ENCODE results near the gene PMM2. TPM values are rescaled to one million over a fixed set of nuclear protein-coding genes. Genes with fewer than 3 reads are reported as not detected.

Gene PMM2
- total RNA-seq, 6 donors from 2014 or later = 27.2 to 37.1 (median 29.8) TPM

GRCh38 chr16:8807189-8807588, 9.6 kb downstream of the PMM2 start:
- Histone ChIP-seq H3K4me3 (no peak overlapping the region), H3K27ac (no peak overlapping the region), H3K36me3 (peaks cover 49 to 100% (median 87%) of the 10 kb centered on the region in 4 donors), H3K27me3 (no peaks in the 10 kb centered on the region), H3K9me3 (no peaks in the 10 kb centered on the region), H3K4me1 (no peaks in the 10 kb centered on the region)
- DNase-seq (no peak), ATAC-seq (ENCODE audit: low FRiP score in 2 of 2) (no peak)
- TF ChIP-seq EP300 (IDR thresholded peaks at IDR 0.05) (no peak), CTCF (IDR thresholded peaks at IDR 0.05) (no peak), POLR2A (IDR thresholded peaks at IDR 0.05) (no peak), POLR2AphosphoS5 (IDR thresholded peaks at IDR 0.05) (no peak)
- WGBS, 2 donors = 97 to 100% methylated on average over 5 of the region's 5 CpGs

DNA sequence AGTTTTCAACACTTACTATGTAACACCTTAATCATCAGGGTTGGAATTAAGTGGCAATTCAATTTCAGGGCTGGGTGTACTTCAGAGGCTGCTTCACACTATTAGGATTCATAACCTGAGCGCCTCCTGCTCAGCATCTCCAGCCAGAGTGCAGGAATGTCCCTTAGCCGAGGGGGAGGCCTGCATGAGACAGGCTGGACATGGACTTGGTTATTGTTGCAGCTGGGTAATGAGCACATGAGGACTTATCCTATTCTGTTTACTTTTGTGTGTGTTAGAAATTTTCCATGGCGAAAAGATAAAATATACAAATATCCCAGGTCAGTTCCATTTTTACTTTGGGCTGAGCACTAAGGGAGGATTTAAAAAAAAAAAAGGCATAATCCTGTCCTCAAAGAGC, 10.4 kb downstream of the PMM2 start:
- Histone ChIP-seq H3K9me3 (no peaks in the 10 kb centered on the region), H3K4me3 (no peak overlapping the region), H3K27ac (no peak overlapping the region), H3K36me3 (peaks cover 53 to 100% (median 87%) of the 10 kb centered on the region in 4 donors), H3K27me3 (no peaks in the 10 kb centered on the region), H3K4me1 (no peaks in the 10 kb centered on the region)
- DNase-seq = no peak
- ATAC-seq (ENCODE audit: low FRiP score in 2 of 2) = no peak
- TF ChIP-seq CTCF (IDR thresholded peaks at IDR 0.05) (no peak), EP300 (IDR thresholded peaks at IDR 0.05) (no peak), POLR2A (IDR thresholded peaks at IDR 0.05) (no peak), POLR2AphosphoS5 (IDR thresholded peaks at IDR 0.05) (no peak)
- 100% methylated on average over 3 of the region's 3 CpGs for WGBS, 2 donors

GRCh38 chr16:8808613-8809353, 11.1 kb downstream of the PMM2 start:
- Histone ChIP-seq H3K27me3 (no peaks in the 10 kb centered on the region), H3K4me1 (no peaks in the 10 kb centered on the region), H3K4me3 (no peak overlapping the region), H3K27ac (no peak overlapping the region), H3K36me3 (peaks cover 61 to 100% (median 88%) of the 10 kb centered on the region in 4 donors), H3K9me3 (no peaks in the 10 kb centered on the region)
- peak in 1 of 2 donors; percentile 43 for DNase-seq
- no peak for ATAC-seq (ENCODE audit: low FRiP score in 2 of 2)
- no peak for TF ChIP-seq POLR2AphosphoS5 (IDR thresholded peaks at IDR 0.05)
- no peak for TF ChIP-seq CTCF (IDR thresholded peaks at IDR 0.05)
- no peak for TF ChIP-seq EP300 (IDR thresholded peaks at IDR 0.05)
- TF ChIP-seq POLR2A (IDR thresholded peaks at IDR 0.05) = no peak
- WGBS, 2 donors = 81 to 83% methylated on average over 11 of the region's 11 CpGs

DNA sequence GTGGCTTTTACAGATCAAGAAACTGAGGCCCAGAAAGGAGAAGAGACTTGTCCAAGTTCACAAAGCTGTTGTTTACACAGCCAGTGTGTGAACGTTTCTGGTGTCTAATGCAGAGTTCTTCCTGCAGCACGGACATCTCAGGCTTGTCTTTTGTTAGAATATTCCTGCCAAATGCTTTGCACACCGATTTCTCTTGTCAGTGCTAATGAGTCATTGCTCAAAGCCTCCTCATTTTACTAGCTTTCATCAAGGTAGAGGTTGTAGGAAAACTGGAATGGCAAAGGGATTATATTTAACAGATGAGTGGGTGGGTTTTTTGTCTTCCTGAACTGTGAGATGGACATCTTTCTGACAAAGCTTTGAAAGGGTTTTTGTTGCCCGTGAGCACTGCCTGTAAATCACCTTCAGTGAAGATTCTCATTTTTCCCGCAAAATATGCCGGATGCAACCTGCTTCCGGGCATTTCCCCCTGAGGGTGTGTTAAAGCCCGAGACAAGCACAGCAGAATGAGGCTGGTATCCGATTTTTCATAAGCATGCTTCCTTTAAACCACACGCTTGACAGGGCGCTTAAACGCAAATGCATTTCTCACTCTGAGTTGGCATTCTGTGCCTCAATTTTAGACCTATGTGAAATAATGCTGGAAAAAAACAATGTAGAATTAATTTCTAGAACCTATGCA, 14.7 kb downstream of the PMM2 start:
- DNase-seq = no peak
- WGBS, 2 donors = 74% methylated on average over 12 of the region's 12 CpGs
- no peak overlapping the region for H3K4me3 ChIP-seq
- no peaks in the 10 kb centered on the region for H3K4me1 ChIP-seq
- no peaks in the 10 kb centered on the region for H3K27me3 ChIP-seq
- peaks cover 60 to 99% (median 84%) of the 10 kb centered on the region in 4 donors for H3K36me3 ChIP-seq
- no peak overlapping the region for H3K27ac ChIP-seq
- no peak for TF ChIP-seq EP300 (IDR thresholded peaks at IDR 0.05)
- no peak for TF ChIP-seq POLR2A (IDR thresholded peaks at IDR 0.05)
- TF ChIP-seq POLR2AphosphoS5 (IDR thresholded peaks at IDR 0.05) = no peak
- TF ChIP-seq CTCF (IDR thresholded peaks at IDR 0.05) = no peak
- ATAC-seq (ENCODE audit: low FRiP score in 2 of 2) = no peak
- H3K9me3 ChIP-seq = no peaks in the 10 kb centered on the region
